ENCODE data around the gene KLF6.

DNA sequence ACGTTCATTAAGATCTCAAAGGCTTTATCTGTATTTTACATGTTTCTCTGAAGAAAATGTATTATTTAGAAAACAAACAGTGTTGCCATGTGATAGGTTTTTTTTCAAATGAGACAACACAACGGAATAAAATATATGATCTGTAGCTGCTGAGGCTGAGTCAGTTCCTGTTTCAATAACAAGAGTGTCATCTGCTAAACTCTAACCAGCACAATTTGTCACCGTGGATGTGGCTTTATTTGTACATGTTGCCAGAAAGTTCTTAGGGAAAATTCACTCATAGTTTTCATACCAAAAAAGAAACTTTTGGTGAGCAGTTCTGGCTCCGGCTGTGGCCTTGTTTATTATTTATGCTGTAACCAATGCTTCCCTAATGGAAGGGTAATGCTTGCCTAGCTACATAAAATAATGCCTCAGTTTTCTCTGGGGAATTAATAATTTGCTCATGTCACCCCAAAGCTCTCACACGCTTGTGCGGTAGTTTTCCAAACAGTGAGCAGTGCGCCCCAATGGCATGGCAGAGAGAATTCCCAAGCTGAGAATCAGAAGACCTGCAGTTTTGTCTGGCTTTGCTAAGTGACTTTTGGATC, 20.3 kb upstream of the KLF6 start:
- TF ChIP-seq, protein P1, sequence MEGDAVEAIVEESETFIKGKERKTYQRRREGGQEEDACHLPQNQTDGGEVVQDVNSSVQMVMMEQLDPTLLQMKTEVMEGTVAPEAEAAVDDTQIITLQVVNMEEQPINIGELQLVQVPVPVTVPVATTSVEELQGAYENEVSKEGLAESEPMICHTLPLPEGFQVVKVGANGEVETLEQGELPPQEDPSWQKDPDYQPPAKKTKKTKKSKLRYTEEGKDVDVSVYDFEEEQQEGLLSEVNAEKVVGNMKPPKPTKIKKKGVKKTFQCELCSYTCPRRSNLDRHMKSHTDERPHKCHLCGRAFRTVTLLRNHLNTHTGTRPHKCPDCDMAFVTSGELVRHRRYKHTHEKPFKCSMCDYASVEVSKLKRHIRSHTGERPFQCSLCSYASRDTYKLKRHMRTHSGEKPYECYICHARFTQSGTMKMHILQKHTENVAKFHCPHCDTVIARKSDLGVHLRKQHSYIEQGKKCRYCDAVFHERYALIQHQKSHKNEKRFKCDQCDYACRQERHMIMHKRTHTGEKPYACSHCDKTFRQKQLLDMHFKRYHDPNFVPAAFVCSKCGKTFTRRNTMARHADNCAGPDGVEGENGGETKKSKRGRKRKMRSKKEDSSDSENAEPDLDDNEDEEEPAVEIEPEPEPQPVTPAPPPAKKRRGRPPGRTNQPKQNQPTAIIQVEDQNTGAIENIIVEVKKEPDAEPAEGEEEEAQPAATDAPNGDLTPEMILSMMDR (conservative IDR thresholded peaks at IDR 0.05 in 1 of 2, IDR thresholded peaks at IDR 0.05 in 1 of 2; ENCODE audit: low read depth in 1 of 2, low read length in 2 of 2), result no peak
- no peak for TF ChIP-seq EZH2 (IDR thresholded peaks at IDR 0.05; ENCODE audit: low read length, missing control alignments)

Measured in fibroblast of lung (primary cell).